SIG-M5 treated with dmso at 0.1 percent for 504 hours (cell line): Measurements from ENCODE around the gene UBQLN4.
A peak's percentile ranks its signal among the peaks of the same experiment; 100 is the strongest.

Experiments
- DNase-seq: peaks from one replicate; lab custom pipeline; 2025; ENCODE audit not compliant: unreplicated experiment; lab: John Stamatoyannopoulos, UW

Gene UBQLN4

DNA sequence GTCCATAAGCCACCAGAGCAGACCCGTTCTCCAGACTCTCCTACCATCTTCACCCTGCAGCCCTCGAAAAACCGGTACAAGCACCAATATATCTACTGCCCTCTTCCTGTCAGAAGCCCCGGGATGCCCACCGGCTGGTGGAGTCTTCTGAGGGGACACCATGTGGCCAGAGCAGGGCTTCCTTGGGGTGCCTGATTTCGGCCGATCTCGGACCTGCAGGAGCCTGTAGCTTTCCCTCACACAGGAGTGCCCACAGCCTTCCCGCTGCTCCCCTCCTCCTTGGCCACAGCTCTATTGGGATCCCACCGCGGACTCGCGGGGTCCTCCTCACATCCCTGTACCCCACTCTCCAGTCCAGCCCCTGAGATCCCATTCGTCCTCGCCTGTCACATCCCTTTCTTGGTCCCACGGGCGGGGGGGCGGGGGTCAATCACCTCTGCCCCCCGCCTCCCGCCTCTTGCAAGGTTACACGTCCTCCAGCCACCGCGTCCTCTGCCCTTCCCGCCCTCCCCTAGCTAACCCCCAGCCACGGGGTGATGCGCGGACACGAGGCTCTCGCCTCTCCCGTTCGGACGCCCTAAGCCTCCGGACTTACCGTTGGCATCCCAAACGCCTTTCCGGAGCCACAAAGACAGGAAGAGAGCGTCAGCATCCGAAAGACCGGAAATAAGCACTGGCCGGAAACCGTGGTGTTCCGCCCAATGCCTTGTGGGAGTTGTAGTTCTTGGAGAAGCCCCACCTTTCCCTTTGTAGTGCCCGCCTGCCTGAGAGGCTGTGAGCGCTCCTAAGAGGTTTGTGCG is 33.1 kb downstream of the UBQLN4 start, which contains the start of gene SSR2:
Gene SSR2, minus strand, starts transcription at position 659 of the 800 bp plus-strand sequence. CDS start 784 bp downstream, outside the sequence.
- peak; percentile 98 for DNase-seq

DNA sequence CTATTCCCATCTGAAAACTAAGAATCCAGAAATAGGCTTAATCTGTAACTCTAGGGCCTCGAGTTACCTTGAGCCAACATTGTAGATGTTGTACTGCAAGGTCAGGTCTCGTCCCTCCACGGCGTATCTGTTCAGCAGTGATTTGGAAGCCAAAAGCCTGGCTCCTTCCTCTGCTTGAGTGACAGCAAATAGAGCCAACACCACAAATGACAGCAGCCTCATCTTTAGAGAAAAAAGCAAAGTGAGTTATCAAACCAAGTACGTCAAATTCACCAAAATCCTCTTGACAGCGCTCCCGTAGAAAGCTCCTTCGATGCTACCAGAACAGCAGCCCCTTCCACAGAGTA is 33.7 kb downstream of the UBQLN4 start:
- no peak for DNase-seq

DNA sequence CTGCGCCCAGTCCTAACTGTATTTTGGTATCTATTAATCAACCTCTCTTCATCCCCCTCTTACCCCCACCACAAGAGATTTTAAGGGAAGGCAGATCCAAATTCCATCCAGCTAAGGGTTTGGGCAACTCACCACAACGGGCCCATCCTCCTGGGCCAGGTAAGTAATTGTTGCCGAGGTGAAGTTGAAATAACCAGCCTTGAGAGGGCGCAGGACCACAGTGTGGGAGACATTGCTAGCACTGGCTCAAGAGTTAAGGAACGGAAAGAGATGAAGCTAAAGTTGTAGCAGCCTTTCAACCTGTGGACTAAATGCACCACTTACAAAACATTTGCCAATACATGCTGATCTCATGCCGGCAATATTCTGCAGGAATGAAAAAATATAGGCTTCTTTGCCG is 38.8 kb downstream of the UBQLN4 start:
- DNase-seq, result no peak

DNA sequence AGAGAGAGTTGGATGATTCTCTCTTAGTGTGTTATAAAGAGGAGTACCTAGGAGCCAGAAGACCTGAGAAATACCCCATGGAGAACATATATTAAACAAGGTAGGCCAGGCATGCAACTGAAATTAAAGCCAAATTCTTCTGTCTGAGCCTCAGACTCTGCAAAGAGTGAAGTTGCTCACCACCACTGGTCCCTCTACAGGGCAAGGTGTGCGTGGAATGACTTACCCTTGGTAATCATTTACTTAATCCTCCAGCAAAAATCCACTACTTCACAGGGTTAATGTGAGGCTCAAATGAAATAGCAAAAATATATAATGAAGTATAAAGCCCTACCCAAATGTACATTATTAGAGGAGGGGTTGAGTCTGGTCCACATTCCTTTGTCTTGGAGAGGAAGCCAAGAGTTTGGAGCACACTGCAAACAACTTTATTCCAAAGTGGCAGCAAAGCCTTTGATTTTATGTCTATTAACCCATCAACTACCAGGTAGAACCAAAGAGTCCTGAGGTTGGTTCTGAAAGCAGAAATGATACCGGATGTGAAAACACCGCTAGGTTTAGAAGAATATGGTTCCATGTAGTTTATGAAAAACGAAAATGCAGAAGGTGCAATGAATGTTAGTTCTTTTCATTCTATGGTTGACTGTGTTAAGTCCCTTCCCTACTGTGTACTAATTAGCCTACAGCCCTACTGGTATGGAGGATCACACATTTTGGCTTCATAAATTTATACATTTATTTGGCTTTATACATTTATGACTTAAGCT is 41.4 kb downstream of the UBQLN4 start:
- DNase-seq, result no peak

DNA sequence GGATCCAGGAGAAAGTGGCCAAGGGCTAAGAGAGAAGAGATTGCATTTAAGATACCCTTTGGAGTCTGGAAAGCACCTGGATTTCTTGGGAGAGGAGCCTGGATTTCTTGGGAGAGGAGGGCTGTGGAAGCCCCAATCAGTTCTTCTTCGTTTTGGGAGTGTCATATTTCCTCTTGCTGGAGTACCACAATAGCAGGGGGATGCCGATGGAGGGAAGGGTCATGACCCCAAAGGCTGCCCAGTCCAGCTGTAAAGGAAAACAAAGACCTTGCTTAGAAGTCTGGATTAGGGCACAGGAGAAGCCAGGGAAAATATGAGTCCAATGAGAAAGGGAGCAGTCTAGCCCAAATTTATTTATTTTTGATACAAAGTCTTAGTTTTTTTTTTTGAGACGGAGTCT is 44.2 kb downstream of the UBQLN4 start:
- no peak for DNase-seq

DNA sequence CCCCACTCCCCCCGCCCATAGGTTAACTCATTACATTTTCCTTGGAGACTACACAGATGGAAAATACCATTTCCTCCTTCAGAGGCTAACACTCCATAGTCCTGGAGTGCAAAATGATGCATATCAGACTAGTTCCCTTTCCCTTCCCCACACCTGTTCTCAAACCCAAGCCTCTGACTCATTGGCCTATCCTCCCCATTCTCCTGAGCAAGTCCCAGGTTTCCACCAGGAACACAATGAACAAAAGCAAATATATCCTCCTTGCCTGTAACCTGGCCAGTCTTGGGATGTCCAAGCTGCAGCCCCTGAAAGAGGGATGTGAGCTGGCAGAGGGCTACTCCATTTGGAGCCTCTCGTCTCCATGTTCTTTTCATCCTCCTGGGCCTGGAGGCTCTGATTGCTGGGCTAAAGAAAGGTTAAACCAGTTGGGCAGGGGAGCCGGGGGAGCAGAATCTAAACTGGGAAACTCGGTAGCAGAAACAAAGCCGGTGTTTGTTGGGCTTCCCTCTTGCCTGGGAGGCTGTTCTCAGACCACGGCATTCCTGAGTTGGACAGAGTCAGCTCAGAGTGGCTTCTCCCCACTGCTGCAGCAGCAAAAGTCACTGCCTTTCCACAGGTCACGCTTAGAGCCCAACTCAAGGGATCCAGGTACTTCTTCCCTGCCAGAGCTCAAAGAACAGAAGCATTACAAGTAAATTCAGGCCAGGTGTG is 46.8 kb downstream of the UBQLN4 start:
- no peak for DNase-seq

- no peak for DNase-seq
These were observed 48.6 kb downstream of the UBQLN4 start for GRCh38 chr1:156004843-156005584.

- no peak for DNase-seq
These were observed 49.7 kb downstream of the UBQLN4 start for GRCh38 chr1:156003923-156004188.

DNA sequence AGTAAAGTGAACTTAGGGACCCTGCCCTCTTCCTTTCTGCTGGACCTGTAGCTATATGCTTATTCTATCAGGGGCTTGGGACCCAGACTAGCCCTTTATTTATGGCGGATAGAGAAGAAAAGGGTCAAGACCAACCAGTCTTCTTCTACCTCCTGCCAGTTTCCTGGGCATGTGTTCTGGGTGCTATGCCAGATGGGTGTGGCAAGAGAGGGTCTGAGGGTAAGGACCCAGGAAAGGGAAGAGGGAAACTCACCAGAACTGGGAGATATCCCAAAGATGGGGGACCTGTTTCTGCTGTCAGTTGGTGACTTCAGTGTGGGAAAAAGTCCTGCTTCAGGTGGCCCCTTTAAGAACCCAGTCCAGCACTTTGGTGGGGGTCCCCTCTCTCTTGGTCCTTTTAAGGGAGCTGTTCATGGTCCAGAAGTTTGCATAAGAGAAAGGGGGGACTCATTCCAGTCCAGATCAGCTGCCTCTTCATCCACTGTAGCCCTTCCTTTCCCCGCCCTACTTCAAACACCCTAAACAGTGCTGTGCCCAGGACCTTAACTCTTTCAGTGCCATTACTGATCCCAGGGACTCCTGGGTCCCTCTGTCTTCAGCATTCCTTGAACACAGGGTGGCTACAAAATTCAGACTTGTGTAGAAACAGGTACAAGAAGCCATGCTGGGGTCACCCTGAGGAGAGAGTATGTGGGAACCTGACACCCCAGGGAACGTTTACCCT is 51.2 kb downstream of the UBQLN4 start:
- no peak for DNase-seq

DNA sequence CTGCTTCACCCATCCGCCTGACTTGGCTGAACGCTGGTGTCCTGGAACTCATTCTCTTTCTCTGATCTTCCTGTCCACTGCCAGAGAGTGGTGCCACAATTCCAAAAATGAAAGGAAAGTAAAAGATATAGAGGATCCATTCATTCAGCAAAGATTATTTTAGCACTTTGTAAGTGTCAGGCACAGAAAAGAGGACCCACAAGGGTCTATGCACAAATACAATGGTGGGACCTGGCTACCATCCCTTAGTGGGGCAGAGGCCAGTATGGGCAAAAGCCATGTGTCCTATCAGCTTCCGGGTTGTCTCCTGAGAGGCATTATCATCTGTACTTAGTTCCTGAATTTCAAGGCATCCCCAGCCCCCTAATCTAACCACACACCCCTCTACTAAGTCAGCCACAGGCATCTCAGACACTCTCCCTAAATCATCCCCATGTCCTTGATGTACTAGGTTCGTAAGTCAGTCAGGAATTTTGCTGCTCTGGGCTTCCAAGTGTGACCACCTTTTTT is 51.9 kb downstream of the UBQLN4 start:
- no peak for DNase-seq

GRCh38 chr1:156001021-156001661 is 52.5 kb downstream of the UBQLN4 start:
- no peak for DNase-seq

- DNase-seq, result no peak
These were observed 53.6 kb downstream of the UBQLN4 start for GRCh38 chr1:155999964-156000363.

DNA sequence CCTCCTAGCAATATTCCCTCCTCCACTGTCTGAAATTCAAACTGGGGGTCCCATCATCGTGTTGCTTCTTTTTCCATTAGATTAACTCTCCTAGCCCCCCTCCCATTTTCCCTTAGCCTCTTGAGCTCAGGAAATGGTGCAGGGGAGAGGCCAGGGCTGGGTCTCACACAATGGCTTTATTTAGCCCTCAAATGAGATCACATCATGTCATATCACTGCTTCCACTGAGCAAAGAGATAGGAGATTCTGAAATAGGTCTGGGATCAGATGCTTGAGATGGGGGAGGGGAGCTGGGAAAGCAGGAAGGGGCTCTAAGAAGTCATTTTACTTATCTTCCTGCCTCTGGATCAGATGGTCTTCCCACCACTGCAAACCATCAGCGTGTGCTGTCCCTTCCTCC is 57.4 kb downstream of the UBQLN4 start:
- DNase-seq, result no peak

DNA sequence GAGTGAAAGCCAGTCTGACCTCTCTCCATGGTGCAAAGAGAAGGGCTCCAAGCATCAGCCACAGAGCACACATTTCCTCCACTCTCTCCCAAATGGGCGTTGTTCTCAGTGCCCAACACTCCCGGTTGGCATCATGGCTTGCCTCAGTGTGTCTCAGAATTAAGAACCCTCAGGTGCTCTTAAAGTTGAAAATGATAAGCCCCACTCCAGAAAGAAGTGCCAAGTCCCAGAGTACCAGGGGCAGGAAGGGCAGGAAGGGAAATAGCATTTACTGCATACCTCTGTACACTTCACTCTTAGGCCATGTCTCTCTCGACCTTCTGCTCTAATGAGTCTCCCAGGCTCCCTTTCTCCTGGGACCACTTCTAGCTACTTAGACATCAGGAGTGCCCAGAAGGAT is 60.0 kb downstream of the UBQLN4 start:
- DNase-seq, result no peak

GRCh38 chr1:155990005-155990739 is 63.4 kb downstream of the UBQLN4 start:
- peak; percentile 59 for DNase-seq

GRCh38 chr1:155989242-155990004 is 64.2 kb downstream of the UBQLN4 start:
- peak; percentile 81 for DNase-seq
